ENCODE data around the gene RARB.

RARB gene

DNA sequence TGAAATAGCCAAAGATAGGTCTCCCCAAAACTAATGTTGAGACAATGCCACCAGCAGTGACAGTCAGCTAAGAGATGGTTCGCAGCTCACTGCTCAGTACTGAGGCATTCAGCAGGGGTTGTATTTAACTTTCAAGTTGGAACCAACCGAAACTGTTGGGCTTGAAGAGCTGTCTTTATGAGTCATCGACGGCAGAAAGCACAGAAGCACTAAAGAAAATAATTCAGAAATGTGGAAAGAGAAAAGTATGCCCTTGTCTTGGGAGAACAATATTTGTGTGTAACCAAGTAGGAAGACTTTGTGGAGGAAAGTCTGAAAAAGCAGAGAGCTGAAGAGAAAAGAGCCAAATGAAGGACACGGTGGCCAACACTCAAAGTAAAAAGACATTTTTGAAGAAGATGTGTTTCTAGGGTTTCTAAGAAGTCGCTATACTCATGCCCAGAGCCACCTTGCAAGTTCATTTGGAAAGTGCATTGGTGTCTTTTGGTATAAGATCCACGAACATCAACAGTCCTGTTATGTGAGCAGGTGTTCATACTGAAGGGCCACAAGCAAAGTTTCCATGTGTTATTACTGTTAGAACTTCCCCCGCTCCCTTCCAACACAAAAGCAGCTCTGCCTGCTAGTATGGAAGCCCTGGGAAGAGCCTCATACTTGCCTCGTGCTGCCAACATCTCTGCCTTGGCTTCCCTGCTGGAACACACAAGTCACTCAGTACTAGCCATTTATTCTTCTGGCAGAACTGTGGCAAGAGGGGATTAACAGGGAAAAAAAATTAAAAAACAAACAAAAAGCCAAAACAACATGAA lies 4.1 kb upstream of the RARB start:
- DNase-seq = no peak

GRCh38 chr3:25424614-25425013 lies 3.4 kb upstream of the RARB start:
- no peak for DNase-seq

DNA sequence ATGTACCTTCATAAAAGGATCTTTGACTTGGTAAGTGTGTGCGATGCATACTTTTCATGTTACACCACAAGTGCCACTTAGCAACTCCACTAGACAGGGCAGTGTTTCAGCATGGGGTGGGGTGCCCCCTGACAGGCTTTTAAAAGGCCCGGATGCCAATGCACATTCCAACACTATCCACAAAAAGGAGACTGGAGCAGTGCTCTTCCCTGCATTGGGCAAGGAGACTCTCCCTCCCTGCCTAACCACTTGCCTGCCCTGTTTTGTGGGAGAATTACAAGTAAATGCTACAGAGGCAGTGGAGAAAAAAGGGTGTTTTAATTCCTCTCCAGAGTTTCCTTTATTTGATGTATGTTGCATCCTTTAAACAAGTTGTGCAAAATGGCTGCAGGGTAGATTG lies 1.7 kb upstream of the RARB start:
- DNase-seq = no peak

- DNase-seq = no peak
Measured at GRCh38 chr3:25427155-25427554, 908 bp upstream of the RARB start.

GRCh38 chr3:25427563-25427941 lies 511 bp upstream of the RARB start:
- no peak for DNase-seq

DNA sequence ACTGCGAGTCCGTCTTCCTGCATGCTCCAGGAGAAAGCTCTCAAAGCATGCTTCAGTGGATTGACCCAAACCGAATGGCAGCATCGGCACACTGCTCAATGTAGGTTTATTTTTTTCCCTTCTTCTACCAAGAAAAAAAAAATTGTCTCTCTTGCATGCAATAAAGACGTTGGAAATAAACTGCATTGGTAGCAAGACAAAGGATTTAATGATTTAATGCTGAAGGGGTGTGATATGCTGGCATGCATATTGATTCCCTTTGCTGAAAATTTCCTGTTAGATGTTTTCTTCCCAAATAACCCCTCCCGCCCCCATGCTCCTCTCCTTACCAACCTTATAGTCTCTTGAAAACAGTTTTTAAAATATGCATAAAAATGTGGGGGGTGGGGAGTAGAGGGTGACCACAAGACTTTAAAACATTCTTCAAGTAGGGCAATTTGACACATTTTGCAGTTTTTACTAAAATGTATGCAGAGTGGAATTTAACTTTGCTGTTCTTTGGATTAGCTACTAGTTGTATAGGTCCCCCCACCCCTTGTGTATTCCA lies 799 bp downstream of the RARB start:
- no peak for DNase-seq

DNA sequence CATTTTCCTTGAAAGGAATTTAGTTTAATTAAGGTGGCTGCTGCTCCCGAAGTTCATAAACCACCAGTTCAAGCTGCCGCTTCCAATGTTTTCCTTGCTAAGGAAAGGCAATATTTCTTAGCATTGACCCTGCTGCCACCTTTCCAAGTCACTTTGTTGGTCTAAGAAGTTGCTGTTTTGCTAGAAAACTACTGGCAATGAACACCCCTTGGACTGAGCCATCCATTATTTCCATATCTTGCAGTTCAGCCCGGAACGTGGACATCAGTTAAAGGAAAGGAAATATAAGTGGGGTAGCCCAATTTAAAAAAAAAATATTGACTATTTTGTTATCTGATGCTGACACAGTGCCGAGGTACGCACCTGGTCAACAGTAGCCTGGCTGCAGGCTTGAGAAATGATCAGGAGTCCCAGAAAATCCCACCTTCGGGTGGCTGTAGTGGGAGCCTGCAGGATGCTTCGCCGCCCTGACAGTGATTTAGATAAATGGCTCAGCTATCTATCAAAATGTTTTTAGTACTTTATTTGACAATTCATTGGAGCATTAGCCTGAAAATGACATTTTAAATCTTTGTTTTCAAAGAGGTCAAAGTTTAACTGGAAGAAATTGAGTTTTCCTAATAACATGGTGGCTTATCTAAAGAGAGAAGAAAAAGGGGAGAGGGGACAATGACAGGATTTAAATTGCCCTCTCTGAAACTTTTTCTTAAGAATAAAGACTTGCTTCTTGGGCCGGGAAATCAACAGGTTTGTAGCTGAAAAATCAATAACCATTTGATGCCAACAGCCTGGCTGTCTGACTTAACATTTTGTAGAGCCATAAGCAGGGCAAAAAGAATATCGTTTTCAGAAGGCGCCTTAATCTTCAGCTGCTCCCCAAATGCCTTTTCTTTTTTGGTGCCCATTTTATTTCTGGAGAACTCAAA lies 1.6 kb downstream of the RARB start:
- DNase-seq = no peak

DNA sequence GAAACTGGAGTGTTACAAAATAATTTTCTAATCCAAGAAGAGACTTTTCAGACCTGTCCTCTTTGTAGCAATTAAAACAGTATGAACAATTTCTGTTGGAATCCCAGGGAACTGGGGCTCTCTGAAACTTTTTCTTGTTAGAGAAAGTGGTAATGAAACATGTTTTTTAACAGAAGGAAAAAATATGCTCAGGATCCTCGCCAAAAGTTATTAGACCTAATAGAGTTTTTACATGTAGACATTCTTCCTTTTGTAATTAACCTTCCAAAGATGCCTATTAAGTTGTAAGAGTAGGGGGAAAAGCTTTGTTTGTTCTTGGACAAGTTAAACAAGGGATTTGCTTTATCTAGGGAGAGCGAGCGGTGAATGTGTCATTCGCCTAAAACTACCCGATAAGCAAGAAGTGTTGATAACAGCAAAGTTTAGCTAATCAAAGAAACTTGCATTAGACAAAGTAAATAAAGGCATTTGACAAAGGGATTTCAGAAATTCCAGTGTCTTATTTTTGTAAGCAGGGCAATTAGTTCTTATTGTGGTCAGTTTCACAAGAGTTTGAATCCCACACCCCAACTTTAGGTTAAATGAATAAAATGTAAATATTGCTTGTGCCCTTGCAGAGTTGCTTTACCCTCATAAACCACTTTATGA lies 2.3 kb downstream of the RARB start:
- no peak for DNase-seq

- no peak for DNase-seq
Measured at GRCh38 chr3:25430935-25431770, 3.1 kb downstream of the RARB start.

- DNase-seq = no peak
Measured at GRCh38 chr3:25432176-25432720, 4.2 kb downstream of the RARB start.

- no peak for DNase-seq
Measured at GRCh38 chr3:25433106-25433505, 5.0 kb downstream of the RARB start.

DNA sequence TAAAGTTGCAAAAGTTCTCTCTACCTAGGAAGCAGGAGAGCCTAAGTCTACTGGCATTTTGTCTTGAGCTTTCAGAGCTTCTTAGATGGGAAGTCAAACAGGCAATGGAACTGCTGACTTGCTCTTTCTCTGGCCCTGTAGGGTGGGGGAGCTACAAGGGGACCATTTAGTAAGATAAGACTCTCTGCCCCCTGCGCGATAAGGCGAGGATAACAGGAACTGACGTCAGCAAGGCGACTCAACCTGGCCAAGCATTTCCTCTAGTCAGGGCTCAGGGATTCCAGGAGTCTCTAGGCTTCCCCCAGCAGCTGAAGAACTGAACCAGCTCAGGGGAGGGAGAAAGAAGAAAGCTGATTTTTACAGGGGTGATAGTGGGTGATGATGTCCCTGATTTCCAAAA lies 5.8 kb downstream of the RARB start:
- no peak for DNase-seq

- DNase-seq = no peak
Measured at GRCh38 chr3:25437953-25438352, 9.9 kb downstream of the RARB start.

DNA sequence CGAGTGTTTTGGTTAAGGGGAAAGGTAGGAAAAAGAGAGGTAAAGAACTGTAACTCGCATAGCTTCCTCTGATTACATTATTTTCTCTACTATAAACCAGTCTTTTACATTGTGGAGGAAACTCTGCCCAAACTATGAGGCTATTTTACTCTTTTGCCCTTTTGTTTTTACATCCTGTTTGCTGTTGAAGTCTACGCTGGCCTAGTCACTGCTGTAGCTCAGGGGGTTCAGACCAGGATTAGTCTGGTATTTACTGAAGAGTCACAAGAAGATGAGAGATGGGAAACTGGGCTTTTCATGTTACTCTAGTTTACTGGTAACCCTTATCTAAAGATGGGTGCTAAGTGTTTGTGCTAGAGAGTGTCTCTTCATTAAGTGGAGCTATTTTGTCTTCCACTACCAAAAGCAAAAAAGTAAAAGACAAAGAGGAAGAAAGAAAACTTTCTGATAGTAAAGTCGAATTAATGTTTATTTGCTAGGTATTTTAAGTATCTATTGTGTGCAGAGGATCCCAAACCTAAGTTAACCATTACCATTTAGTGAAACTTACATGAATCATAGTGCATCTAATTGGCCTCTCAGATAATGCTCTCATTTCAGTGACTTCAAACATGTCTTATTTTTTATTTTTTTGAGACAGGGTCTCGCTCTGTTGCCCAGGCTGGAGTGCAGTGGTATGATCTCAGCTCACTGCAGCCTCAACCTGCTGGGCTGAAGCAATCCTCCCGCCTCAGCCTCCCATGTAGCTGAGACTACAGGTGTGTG lies 10.9 kb downstream of the RARB start:
- no peak for DNase-seq

- peak in 1 of 2 experiments; percentile 1 for DNase-seq
Measured at GRCh38 chr3:25441234-25441856, 13.3 kb downstream of the RARB start.

DNA sequence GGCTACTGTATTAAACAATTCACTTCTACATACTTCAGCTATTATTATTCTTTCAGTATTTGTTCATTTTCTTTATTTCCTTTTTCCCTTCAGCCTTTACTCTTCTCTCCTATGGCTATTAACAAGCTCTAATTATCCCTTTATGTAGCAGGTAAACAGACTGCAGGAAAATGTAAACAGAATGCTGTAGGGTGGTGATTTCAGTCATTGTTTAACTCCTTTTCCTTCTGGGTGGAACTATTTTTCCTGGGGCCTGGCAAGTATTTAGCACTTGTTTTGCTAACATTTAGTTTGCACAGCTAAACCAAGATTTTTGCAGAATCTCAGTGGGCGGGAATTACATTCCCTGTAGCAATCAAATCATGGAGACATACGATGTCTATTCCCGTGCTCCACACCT lies 14.4 kb downstream of the RARB start:
- no peak for DNase-seq

GRCh38 chr3:25444273-25444672 lies 16.2 kb downstream of the RARB start:
- no peak for DNase-seq

- no peak for DNase-seq
Measured at GRCh38 chr3:25445731-25446130, 17.7 kb downstream of the RARB start.

GRCh38 chr3:25447285-25447684 lies 19.2 kb downstream of the RARB start:
- DNase-seq = no peak

GRCh38 chr3:25447925-25448324 lies 19.9 kb downstream of the RARB start:
- DNase-seq = no peak

Data from activated CD4-positive, alpha-beta T cell treated with anti-CD3 and anti-CD28 coated beads, Interleukin-2, amount 50 U/mL, for 4 hours (primary cell).